ENCODE measurements around the gene ZNF771. TPM values are rescaled to one million over a fixed set of nuclear protein-coding genes. Genes with fewer than 3 reads are reported as not detected.
"Not testable (repeated sequence)": the region's sequence is repeated elsewhere in the genome, so short reads cannot be mapped to it uniquely, and the experiment has no call there.

ZNF771 gene
- total RNA-seq, 1 donor from 2014 or later: 21.4 TPM

DNA sequence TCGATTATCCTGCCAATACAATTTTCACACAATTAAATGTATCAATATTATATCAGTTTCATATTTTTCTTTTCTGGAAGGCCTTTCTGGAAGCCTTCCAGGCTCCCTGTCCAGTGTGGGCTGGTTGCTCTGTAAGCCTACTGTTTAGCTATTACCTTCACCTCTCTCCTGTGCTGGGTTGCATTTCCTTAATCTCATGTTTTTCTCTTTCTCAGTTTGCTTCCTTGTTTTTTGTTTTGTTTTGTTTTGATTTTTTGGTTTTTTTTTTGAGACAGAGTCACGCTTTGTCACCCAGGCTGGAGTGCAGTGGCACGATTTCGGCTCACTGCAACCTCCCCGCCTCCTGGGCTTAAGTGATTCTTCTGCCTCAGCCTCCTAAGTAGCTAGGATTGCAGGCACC, 31.4 kb downstream of the ZNF771 start:
- DNase-seq: no peak

DNA sequence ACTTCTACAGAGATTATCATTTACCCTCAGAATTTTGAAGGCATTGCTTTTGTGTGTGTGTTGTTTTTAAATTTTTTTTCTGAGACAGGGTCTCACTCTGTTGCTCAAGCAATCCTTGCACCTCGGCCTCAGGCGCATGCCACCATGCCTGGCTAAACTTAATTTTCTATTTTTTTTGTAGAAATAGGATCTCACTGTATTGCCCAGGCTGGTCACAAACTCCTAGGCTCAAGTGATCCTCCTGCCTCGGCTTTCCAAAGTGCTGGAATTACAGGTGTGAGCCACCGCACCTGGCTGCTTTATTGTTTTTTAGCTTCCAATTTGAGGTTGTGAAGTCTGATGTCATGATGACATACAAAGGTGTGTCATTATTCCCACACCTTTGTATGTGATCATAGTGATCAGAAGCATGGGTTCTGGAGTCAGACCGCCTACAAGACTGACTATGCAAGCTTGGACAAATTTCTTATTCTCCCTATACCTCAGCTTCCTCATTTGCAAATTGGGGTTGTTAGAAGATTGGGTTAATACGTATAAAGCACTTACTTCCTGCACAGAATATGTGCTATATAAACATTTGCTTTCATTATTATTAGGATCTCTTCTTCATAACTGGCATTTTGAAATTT, 32.4 kb downstream of the ZNF771 start:
- DNase-seq: no peak

DNA sequence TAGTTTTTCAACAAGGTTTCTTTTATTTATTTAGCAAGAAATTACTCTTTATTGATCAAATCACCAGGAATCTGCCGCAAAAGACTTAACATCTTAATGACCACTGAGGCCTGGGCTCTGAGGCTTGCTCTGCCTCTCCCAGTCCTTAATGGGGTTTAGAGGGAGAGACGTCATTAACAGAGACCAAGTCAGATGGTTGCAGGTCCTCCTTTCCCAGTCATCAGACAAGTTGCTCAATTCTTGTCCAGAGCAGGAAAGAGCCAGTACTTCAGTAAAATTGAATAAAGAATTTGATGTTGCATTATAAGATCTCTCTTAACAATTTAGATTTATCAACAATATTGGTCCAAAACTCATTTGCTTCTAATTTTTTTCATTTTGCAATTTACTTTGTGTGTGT, 36.2 kb downstream of the ZNF771 start:
- no peak for DNase-seq

DNA sequence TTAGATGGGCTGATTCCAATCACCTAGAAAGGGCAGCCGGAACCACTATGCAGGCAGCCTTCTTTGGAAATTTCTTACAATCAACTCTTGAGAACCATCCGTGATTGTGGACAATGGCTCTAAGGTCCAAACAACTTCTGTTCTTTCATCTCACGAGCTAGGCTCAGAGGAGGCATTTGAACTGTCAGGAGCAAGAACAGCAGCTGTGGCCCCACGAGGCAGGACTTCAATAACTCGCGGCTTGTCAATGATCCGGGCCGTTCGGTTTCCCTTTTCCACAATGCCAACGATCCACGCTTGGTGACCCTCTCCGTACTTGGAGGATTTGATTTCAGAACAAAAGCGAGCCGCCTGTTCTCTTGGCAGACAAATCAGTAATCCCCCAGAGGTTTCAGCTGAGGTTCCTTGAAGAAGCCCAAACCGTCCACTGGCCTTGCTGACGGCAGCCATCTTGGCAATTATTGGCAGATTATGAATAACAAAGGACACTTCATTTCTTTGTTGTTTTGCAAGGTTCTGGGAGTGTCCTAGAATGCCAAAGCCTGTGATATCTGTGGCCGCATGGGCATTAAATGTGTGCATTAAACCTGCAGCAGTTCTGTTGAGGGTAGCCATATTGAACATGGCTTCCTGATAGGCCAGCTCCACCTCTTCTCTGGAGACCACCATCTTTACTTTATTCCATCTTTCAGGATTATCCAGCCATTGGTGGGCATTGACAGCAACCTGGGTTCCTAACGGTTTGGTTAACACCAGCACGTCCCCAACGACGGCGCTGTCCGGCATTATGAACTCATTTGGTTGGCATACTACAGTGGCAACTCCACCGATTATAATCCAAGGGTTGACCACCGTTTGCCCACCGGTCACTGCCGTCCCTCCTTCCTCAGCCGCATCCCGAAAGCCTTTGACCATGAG, 37.1 kb downstream of the ZNF771 start:
- no peak for DNase-seq

DNA sequence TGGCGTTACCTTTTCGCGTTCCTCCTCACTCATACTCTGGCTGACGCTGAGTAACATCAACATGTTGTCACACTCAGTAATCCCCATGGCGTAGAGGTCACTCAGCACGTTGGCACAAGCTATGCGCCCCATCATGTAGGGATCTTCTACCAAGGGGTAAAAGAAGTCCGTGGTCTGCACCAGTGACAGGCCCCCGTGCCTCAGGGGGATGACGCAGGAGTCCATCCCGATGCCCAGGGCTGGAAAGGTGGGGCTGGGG, 37.7 kb downstream of the ZNF771 start:
- DNase-seq: no peak

DNA sequence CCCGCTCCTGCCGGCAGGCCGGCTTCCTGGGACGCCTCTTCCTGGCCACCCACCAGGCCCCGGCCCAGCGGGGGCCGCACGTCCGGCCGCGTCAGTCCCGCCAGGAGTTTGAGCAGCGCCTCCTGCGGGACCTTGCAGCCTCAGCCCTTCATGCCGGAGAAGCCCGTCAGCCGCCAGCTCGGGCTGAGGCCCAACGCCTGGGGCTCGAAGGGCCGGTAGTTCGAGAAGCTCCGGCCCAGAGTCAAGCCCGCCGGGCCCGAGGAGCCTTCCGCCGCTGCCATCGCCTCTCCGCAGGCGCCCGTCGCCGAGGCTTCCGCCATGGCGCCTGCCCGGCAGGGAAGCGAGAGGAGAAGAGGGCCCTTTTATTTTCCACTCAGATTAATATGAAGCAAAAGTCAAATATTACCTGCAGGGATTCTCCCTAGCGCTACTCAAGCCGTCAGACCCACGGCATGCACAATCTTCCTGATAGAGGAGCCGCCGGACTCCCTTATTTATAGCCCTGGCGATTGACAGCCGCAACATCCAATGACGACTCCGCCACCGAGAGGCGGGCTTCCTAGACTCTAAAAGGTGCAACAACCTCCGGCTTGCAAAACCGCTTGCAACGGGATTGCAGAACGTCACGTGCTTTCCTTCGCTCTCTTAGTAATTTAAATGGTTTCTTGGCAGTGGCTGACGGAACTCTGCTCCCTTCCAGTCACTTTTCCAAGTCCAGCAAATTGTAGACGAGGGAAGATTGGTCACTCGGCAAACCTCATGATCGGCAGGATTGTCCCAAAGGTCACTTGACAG, 38.2 kb downstream of the ZNF771 start, which contains the start of gene SEPHS2:
SEPHS2 (minus strand) TSS at position 467 of the 795 bp plus-strand sequence; CDS start at position 320, 147 bp downstream.
- peak; percentile 98 for DNase-seq

DNA sequence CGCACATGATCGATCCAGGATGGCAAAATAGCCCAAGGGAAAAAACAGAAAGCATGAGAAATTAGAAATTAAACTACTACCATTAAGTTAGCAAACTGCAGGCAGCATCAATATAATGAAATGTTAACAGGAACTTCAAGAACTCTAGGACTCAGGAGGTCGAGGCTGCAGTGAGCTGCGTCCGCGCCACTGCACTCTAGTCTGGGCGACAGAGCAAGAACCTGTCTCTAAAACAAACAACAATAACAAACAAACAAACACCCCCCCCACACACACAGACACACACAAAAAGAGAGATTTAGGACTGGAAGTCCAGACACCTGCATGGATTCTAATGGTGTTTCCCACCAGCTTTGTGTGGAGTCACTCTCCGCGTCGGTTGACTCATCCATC, 38.8 kb downstream of the ZNF771 start:
- DNase-seq: no peak

DNA sequence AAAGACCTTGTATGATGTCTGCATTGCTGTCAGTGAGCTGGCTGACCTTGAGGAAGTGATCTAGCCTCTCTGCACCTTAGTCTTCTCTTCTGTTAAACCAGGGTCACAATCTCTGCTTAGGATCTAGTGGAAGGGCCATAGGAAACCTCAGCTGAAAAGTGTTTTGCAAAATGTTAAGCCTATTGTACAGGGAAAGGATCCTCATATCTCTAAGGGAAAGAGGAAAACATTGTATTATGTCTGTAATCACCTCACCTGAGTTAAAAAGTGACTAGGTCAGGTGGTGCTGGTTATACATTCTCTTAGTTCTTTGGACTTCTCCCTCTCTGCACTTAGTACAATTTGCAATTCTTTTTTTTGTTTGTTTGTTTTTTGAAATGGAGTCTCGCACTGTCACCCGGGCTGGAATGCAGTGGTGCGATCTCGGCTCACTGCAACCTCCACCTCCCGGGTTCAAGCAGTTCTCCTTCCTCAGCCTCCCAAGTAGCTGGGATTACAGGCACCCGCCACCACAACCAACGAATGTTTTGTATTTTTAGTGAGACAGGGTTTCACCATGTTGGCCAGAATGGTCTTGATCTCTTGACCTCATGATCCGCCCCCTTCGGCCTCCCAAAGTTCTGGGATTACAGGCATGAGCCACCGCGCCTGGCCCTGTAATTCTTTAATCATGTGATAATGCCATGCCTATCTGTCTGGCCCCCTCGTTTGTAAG, 40.3 kb downstream of the ZNF771 start:
- DNase-seq: no peak

DNA sequence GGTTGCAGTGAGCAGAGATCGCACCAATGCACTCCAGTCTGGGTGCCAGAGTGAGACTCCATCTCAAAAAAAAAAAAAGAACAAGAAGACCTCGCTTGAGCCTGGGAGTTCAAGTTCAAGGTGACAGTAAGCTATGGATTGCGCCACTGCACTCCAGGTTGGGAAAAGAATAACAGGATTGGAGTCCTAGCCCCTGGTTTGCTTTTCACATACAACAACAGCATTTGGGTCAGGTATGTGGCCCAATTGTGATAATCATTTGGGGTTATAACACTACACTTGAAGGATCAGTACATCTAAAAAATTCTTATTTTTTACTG, 41.7 kb downstream of the ZNF771 start:
- DNase-seq: no peak

DNA sequence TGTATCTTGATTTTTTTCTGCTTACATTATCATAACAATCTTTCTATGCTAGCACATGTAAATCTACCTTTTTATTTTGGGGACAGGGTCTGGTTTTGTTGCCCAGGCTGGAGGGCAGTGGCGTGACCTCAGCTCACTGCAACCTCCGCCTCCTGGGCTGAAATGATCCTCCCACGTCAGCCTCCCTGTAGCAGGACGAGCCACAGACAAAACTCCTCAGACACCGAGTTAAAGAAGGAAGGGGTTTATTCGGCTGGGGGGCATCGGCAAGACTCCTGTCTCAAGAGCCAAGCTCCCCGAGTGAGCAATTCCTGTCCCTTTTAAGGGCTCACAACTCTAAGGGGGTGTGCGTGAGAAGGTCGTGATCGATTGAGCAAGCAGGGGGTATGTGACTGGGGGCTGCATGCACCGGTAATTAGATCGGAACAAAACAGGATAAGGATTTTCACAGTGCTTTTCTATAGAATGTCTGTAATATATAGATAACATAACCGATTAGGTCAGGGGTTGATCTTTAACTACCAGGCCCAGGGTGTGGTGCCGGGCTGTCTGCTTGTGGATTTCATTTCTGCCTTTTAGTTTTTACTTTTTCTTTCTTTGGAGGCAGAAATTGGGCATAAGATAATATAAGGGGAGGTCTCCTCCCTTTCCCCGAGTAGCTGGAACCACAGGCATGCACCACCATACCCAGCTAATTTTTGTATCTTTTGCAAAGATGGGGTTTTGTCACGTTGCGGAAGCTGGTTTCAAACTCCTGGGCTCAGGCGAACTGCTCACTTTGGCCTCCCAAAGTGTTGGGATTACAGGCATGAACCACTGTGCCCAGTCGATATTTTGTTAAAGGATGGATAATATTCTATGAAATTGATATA, 45.5 kb downstream of the ZNF771 start:
- DNase-seq: not testable (repeated sequence)

DNA sequence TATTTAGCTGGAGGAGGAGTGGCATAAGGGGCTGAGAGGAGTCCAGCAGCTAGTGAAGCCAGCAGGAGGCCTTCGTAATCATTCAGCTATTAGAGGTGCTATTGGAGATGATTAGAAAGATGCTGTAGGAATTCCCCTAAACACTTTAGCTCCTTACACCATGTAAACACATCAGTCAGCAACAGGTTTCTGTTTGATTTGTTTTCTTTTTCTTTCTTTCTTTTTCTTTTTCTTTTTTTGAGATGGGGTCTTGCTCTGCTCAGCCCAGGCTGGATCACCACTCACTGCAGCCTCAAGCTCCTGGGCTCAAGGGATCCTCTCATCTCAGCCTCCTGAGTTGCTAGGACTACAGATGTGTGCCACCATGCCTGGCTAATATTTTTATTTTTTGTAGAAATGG, 48.9 kb downstream of the ZNF771 start:
- no peak for DNase-seq

DNA sequence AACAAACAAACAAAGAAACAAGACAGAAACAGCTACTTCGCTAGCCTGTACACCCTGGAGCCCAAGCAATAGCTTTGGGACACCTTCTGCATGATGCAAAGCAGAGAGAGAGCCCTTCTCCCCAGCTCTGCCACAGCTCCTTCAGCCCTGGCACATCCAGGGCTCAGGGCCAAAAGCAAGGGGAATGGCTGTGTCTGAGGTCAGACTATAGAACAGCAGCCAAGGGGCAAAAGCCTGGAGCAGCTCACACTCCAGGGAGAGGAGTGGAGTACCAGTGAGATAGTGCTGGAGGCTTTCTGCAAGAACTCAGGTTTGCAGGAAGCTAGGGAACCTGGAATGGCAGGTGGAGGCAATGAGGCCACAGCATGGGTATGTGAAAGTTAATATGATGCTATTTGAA, 49.9 kb downstream of the ZNF771 start:
- DNase-seq: no peak

DNA sequence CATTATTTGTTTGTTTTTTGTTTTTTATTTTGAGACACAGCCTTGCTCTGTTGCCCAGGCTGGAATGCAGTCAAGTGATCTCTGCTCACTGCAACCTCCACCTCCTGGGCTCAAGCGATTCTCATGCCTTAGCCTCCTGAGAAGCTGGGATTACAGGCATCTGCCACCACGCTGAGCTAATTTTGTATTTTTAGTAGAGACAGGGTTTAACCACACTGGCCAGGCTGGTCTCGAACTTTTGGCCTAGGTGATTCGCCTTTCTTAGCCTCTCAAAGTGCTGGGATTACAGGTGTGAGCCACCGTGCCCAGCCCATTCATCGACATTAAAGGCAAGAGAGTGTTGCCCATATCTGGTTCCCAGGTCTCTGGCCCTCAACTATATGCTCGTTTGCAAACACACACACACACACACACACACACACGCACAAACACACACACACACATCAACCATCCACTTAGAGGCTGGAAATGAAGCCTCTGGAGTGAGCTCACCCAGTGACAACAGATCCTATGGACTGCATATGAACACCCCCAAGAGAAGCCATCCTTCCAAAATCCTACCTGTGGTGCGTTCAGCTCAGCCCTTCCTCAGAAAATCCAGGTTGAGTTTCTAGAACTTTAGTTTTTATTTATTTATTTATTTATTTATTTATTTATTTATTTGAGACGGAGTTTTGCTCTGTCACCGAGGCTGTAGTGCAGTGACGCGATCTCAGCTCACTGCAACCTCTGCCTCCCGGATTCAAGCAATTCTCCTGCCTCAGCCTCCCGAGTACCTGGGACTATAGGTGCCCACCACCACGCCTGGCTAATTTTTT, 50.5 kb downstream of the ZNF771 start:
- DNase-seq: no peak

DNA sequence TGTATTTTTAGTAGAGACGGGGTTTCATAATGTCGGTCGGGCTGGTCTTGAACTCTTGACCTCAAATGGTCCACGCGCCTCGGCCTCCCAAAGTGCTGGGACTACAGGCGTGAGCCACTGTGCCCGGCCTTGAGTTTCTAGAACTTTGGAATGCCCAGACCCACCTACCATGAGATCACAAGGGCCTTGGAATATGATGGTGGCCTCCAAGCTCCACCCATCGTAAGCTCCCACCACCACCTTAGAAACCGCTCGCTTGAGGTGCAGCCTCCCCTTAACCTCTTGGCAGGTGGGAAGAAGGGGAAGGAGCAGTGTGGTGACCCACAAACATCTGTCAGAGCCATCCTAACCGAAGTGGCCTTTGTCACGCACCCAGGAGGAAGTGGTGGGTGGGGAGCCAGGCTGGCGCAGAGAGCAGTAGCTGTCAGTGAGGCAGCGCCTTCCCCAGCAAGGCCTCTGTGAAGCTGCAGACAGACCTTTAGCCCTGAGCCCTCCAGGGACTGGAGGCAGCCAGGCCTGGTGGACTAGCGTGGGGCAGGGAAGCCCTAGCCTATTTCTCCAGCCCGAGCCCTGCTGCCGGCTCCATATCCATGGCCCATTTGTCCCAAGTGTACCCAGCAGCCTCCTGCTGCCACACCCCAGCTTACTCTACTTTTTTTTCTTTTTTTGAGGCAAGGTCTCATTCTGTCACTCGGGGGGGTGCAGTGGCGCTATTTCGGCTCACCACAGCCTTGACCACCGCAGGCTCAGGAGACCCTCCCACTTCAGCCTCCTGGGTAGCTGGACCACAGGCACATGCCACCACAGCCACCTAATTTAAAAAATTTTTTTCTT, 51.4 kb downstream of the ZNF771 start:
- no peak for DNase-seq

DNA sequence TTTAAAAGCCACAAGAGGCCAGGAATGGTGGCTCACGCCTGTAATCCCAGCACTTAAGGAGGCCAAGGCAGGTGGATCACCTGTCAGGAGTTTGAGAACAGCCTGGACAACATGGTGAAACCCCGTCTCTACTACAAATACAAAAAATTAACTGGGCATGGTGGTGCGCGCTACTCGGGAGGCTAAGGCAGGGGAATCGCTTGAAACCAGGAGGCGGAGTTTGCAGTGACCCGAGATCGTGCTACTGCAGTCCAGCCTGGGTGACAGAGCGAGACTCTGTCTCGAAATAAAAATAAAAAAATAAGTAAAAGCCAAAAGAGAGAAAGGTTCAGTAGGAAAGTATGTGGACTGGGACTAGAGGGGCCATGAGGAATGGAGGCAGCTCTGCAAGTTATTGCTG, 52.0 kb downstream of the ZNF771 start:
- DNase-seq: no peak

DNA sequence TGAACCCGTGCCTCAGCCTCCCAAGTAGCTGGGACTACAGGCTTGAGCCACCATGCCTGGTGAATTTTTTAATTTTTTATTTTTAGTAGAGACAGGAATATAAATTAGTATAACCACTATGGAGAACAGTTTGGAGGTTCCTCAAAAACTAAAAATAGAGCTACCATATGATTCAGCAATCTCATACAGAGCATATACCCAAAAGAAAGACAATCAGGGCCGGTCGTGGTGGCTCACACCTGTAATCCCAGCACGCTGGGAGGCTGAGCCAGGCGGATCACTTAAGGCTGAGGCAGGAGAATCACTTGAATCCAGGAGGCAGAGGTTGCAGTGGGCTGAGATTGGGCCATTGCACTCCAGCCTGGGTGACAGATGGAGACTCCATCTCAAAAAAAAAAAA, 54.0 kb downstream of the ZNF771 start:
- DNase-seq: not testable (repeated sequence)

DNA sequence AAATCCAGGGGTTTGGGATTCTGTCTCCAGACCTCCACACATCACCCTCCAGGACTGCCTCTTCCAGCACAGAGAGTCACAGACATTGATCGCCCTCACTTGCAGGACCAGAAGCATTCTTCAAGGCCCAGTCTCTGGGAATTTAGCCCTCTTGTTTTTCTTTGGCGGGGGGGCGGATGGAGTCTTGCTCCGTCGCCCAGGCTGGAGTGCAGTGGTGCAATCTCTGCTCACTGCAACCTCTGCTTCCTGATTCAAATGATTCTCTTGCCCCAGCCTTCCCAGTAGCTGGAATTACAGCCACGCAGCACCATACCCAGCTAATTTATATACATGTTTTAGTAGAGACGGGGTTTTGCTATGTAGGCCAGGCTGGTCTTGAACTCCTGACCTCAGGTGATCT, 56.7 kb downstream of the ZNF771 start:
- no peak for DNase-seq

All from dermis blood vessel endothelial cell (primary cell).